Measurements from ENCODE around the gene TECTA.

DNA sequence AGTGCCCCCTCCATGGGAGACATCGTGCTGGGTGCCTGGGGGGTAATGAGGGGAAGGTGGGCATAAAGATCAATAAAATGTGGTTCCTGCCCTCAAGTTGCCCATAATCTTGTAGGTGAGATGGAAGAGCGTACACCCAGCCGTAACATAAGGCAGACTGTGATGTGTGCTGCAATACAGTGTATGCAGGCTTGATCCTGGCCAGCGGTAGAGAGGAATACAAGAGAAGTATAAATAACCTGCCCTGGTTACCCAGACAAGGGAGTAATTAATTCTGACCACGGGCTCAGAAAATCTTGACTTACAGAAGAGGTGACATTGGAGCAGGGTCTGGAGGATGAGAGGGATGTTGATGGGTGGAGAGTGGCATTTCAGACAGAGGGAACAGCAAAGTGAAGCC is 43.7 kb downstream of the TECTA start:
- TF ChIP-seq POLR2A (IDR thresholded peaks at IDR 0.05; ENCODE audit: low read length), result no peak
- no peak for TF ChIP-seq GATA1 (IDR thresholded peaks at IDR 0.05; ENCODE audit: low read depth, low read length)
